ENCODE measurements around the gene CELA2B.

The CELA2B gene

GRCh38 chr1:15526021-15526489 lies 50.2 kb downstream of the CELA2B start:
- DNase-seq (ENCODE audit: low read depth in 2 of 2) = no peak

- DNase-seq (ENCODE audit: low read depth in 2 of 2) = peak; percentile 84 to 94
These were observed 50.8 kb downstream of the CELA2B start, which contains the start of gene DNAJC16 for GRCh38 chr1:15526490-15527339. Gene DNAJC16, plus strand, starts transcription at chr1:15526848. Its CDS starts 2,258 bp downstream, at chr1:15529106.

- no peak for DNase-seq (ENCODE audit: low read depth in 2 of 2)
These were observed 55.1 kb downstream of the CELA2B start for GRCh38 chr1:15531003-15531402.

GRCh38 chr1:15531682-15532081 lies 55.8 kb downstream of the CELA2B start:
- DNase-seq (ENCODE audit: low read depth in 2 of 2) = no peak

GRCh38 chr1:15538771-15539170 lies 62.9 kb downstream of the CELA2B start:
- no peak for DNase-seq (ENCODE audit: low read depth in 2 of 2)

GRCh38 chr1:15540186-15540585 lies 64.3 kb downstream of the CELA2B start:
- no peak for DNase-seq (ENCODE audit: low read depth in 2 of 2)
